Measurements from ENCODE around the gene P2RY13. TPM values are rescaled to one million over a fixed set of nuclear protein-coding genes. Genes with fewer than 3 reads are reported as not detected.
A peak's percentile ranks its signal among the peaks of the same experiment; 100 is the strongest.

Gene P2RY13
- total RNA-seq, 2 donors from 2014 or later, result under 0.01 to 0.33 TPM

DNA sequence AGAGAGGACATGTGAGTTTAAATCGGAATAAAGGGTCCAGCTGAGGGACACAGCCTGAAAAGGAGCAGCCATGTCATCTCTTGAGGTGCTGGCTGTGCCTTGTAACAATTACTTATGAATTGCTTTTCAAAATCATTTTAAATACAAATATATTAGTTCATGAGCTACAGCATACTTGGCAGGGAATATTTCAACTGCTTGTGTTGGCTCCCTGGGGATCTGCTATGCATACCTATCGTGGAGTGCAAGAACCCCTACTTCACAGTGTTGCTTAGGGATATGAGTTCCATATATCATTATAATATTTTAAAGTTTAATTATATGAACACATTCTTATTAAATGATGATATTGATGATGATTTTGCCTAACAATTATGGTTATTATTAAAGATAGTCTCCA is 31.9 kb downstream of the P2RY13 start:
- DNase-seq, result no peak
- H3K4me3 ChIP-seq, result no peak overlapping the region
- TF ChIP-seq POLR2A (IDR thresholded peaks at IDR 0.05) (no peak), CTCF (IDR thresholded peaks at IDR 0.05) (no peak)
- no peaks in the 10 kb centered on the region for H3K4me1 ChIP-seq
- H3K27ac ChIP-seq, result no peak overlapping the region
- ATAC-seq, result no peak
- no peaks in the 10 kb centered on the region for H3K36me3 ChIP-seq (replicated peaks in 1 of 2; ENCODE audit: insufficient read depth in 1 of 2, low read depth in 2 of 2)
- 58 to 83% methylated on average over 2 of the region's 2 CpGs for WGBS, 2 donors
- intact Hi-C loops (cut with DNase I), result no loop called here
- no peaks in the 10 kb centered on the region for H3K9me3 ChIP-seq
- H3K27me3 ChIP-seq, result no peaks in the 10 kb centered on the region

- 73 to 78% methylated on average over 3 of the region's 3 CpGs for WGBS, 2 donors
- DNase-seq, result no peak
- Histone ChIP-seq H3K27ac (no peak overlapping the region), H3K4me3 (no peak overlapping the region), H3K9me3 (no peaks in the 10 kb centered on the region), H3K36me3 (replicated peaks in 1 of 2; ENCODE audit: insufficient read depth in 1 of 2, low read depth in 2 of 2) (no peaks in the 10 kb centered on the region), H3K27me3 (no peaks in the 10 kb centered on the region), H3K4me1 (no peaks in the 10 kb centered on the region)
- intact Hi-C loops (cut with DNase I), result no loop called here
- TF ChIP-seq POLR2A (IDR thresholded peaks at IDR 0.05) (no peak), CTCF (IDR thresholded peaks at IDR 0.05) (no peak)
- no peak for ATAC-seq
Measured at GRCh38 chr3:151296226-151296625, 33.1 kb downstream of the P2RY13 start.

- no peak overlapping the region for H3K4me3 ChIP-seq
- no peaks in the 10 kb centered on the region for H3K27me3 ChIP-seq
- H3K9me3 ChIP-seq, result no peaks in the 10 kb centered on the region
- no peaks in the 10 kb centered on the region for H3K36me3 ChIP-seq (replicated peaks in 1 of 2; ENCODE audit: insufficient read depth in 1 of 2, low read depth in 2 of 2)
- no peaks in the 10 kb centered on the region for H3K4me1 ChIP-seq
- no peak overlapping the region for H3K27ac ChIP-seq
- no peak for TF ChIP-seq POLR2A (IDR thresholded peaks at IDR 0.05)
- no peak for TF ChIP-seq CTCF (IDR thresholded peaks at IDR 0.05)
- no peak for ATAC-seq
- no peak for DNase-seq
- 63 to 69% methylated on average over 6 of the region's 6 CpGs for WGBS, 2 donors
- intact Hi-C loops (cut with DNase I), result no loop called here
Measured at GRCh38 chr3:151293127-151293526, 36.2 kb downstream of the P2RY13 start.

DNA sequence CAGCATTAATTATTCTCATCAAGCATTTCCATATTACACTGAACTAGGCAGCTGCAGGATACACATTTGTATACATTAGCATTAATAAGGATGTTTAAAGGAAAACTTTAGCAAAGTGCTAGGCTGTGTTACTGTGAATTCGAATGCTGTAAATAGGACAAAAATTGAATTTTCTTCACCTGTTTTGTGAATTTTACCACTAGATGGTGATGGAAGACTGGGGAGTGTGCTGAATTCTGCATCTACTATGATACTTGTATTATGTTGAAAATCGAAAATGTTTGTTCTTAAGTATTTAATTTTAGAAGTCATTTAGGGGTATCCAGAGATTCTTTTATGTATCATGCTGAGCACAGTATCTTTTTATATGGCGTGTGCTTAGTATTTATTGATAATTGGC is 38.7 kb downstream of the P2RY13 start:
- H3K9me3 ChIP-seq, result no peaks in the 10 kb centered on the region
- H3K27ac ChIP-seq, result no peak overlapping the region
- DNase-seq (no peak), ATAC-seq (no peak)
- WGBS, 2 donors, result 54 to 64% methylated on average over 3 of the region's 3 CpGs
- H3K27me3 ChIP-seq, result no peaks in the 10 kb centered on the region
- H3K4me1 ChIP-seq, result no peaks in the 10 kb centered on the region
- no peak for TF ChIP-seq POLR2A (IDR thresholded peaks at IDR 0.05)
- TF ChIP-seq CTCF (IDR thresholded peaks at IDR 0.05), result peak in 3 of 7 experiments; percentile 21 to 37 (median 26)
- intact Hi-C loops (cut with DNase I), result no loop called here
- no peak overlapping the region for H3K4me3 ChIP-seq
- no peaks in the 10 kb centered on the region for H3K36me3 ChIP-seq (replicated peaks in 1 of 2; ENCODE audit: insufficient read depth in 1 of 2, low read depth in 2 of 2)

GRCh38 chr3:151289445-151289844 is 39.9 kb downstream of the P2RY13 start:
- ATAC-seq, result no peak
- Histone ChIP-seq H3K27me3 (no peaks in the 10 kb centered on the region), H3K36me3 (replicated peaks in 1 of 2; ENCODE audit: insufficient read depth in 1 of 2, low read depth in 2 of 2) (no peaks in the 10 kb centered on the region), H3K4me3 (no peak overlapping the region), H3K9me3 (no peaks in the 10 kb centered on the region), H3K27ac (no peak overlapping the region), H3K4me1 (no peaks in the 10 kb centered on the region)
- intact Hi-C loops (cut with DNase I), result loop anchor here (5.0 kb wide), 1 partner anchor 62 kb away; no protein-coding TSS in a partner anchor
- WGBS, 2 donors, result 12 to 41% methylated on average over 3 of the region's 3 CpGs
- no peak for DNase-seq
- no peak for TF ChIP-seq CTCF (IDR thresholded peaks at IDR 0.05)
- TF ChIP-seq POLR2A (IDR thresholded peaks at IDR 0.05), result no peak

All from body of pancreas (tissue), 4 donors.